Tibial artery (tissue), 4 donors: ENCODE data around the gene PITPNM2.

Experiments used
- DNase-seq, 2 donors: peaks; one replicate each; pipeline ENCODE4 v3.0.0-alpha.2; 2019
- H3K27ac ChIP-seq, 2 donors: fragments of 200-600 bp; sonication (generic) in 1 of 2; 1 replicate in 1 of 2; 2 replicates in 1 of 2; pipeline ENCODE4 v1.5.1; 2018 to 2019; ENCODE audit warnings: mild to moderate bottlenecking in 1 of 2
- H3K27me3 ChIP-seq, 2 donors: fragments of 200-600 bp; sonication (generic) in 1 of 2; one replicate each; pipeline versions ENCODE4 v1.5.1 to v1.6.0; 2016 to 2019
- H3K36me3 ChIP-seq, 3 donors: fragments of 200-600 bp; sonication (generic) in 2 of 3; one replicate each; pipeline ENCODE4 v1.5.1; 2016 to 2019; ENCODE audit warnings: mild to moderate bottlenecking in 2 of 3
- H3K4me1 ChIP-seq, 4 donors: fragments of 200-600 bp; sonication (generic) in 2 of 4; 1 replicate in 3 of 4; 2 replicates in 1 of 4; pipeline ENCODE4 v1.5.1; 2016 to 2019
- H3K4me3 ChIP-seq, 2 donors: fragments of 200-600 bp; sonication (generic) in 1 of 2; 1 replicate in 1 of 2; 2 replicates in 1 of 2; pipeline ENCODE4 v1.5.1; 2018 to 2019; ENCODE audit warnings: mild to moderate bottlenecking in 2 of 2
- H3K9me3 ChIP-seq, 3 donors: fragments of 200-600 bp; sonication (generic) in 1 of 3; one replicate each; pipeline ENCODE4 v1.5.1; 2016 to 2019
- intact Hi-C: fragments of 100-400 bp; cut with DNase I; formaldehyde crosslinking; loops from one replicate; pipeline ENCODE4 v1.15.0; 2023; ENCODE audit warnings: low total_unique reads
- TF ChIP-seq, protein P1 (sequence below), 2 experiments: fragments of 200-600 bp in 1 of 2; fragments of 450-650 bp in 1 of 2; IDR thresholded peaks; one replicate each; pipeline ENCODE4 v1.5.1; 2017 to 2019; ENCODE audit warnings: antibody characterized with exemption in 2 of 2, mild to moderate bottlenecking in 1 of 2, moderate library complexity in 1 of 2

The PITPNM2 gene

DNA sequence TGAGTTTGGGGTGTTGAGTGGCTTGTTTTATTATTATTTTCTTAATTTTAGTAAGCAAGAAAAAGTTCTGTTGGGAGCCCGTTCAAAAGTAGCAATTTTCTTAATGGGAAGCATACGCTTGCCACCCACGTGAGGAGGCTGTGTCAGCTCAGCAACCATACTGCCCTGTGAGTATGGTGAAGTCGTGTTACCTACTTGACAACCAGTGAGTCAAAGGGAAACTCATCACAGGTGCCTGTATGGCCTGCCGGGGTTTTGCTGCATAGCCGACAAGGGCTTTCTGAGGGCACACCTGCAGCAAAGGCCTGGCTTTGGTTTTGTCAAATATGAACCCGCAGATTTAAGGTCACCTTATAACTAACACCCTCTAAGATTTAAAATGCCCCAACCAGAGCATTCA, 31.1 kb downstream of the PITPNM2 start:
- Histone ChIP-seq H3K9me3 (no peaks in the 10 kb centered on the region), H3K27ac (no peak overlapping the region), H3K4me3 (no peak overlapping the region), H3K36me3 (no peaks in the 10 kb centered on the region), H3K27me3 (no peaks in the 10 kb centered on the region), H3K4me1 (peaks cover 11 to 21% (median 16%) of the 10 kb centered on the region in 4 donors)
- TF ChIP-seq, protein P1, sequence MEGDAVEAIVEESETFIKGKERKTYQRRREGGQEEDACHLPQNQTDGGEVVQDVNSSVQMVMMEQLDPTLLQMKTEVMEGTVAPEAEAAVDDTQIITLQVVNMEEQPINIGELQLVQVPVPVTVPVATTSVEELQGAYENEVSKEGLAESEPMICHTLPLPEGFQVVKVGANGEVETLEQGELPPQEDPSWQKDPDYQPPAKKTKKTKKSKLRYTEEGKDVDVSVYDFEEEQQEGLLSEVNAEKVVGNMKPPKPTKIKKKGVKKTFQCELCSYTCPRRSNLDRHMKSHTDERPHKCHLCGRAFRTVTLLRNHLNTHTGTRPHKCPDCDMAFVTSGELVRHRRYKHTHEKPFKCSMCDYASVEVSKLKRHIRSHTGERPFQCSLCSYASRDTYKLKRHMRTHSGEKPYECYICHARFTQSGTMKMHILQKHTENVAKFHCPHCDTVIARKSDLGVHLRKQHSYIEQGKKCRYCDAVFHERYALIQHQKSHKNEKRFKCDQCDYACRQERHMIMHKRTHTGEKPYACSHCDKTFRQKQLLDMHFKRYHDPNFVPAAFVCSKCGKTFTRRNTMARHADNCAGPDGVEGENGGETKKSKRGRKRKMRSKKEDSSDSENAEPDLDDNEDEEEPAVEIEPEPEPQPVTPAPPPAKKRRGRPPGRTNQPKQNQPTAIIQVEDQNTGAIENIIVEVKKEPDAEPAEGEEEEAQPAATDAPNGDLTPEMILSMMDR (IDR thresholded peaks at IDR 0.05): no peak
- DNase-seq: no peak
- intact Hi-C loops: no loop called here

DNA sequence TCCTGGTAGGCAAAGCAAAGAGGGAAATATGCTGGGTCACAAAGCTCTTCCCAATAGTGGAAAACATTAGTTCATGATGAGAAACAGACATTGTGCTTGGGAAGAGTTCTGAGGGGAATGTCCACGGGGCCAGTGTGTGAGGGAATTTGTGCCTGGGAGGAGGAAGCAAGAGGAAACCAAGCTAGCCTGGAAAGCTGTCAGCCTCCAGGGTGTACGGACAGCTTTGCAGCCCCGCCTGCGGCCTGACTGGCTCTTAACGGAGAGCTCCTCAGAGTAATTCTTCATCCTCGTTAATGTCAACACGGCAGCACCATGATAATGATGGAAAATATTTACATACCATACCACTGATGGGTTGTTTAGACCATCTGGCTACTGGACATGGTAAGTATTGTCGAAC, 32.4 kb downstream of the PITPNM2 start:
- Histone ChIP-seq H3K4me1 (peaks cover 12 to 33% (median 22%) of the 10 kb centered on the region in 4 donors), H3K27ac (no peak overlapping the region)

DNA sequence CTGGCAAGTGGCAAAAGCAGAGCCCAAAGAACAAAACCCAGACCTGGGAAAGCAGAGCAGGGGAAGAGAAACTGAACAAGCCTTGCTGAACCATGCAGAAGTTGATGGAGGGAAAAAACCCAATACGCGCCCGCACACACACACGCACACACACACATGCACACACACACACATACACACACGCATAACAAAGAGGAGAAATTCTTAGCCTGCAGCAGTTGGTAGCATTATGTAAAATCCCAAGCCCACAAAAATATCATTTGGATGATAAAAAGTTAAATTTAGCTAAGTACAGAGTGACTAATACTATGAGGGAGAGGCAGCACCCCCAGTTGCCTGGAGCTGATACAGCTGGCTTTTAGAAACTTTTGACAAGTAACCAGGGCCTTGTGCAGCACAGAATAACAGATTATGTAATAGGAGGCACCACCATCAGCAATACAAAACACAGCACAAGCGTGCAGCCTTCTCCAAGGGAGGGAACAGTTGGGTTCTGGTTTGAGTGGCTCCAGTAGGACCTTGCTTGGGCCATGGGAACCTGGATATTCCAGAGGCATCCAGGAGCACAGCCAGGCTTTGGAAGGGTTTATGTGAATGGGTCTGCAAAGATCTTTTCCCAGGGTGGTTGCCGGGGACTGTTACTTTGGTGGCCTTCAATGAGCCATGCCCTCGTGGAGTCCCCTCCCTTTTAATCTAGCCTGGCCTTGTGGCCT, 35.3 kb downstream of the PITPNM2 start:
- no peaks in the 10 kb centered on the region for H3K9me3 ChIP-seq
- peaks cover 12 to 47% (median 27%) of the 10 kb centered on the region in 4 donors for H3K4me1 ChIP-seq
- no peaks in the 10 kb centered on the region for H3K27me3 ChIP-seq
- DNase-seq: peak; percentile 83 to 89
- H3K4me3 ChIP-seq: no peak overlapping the region
- TF ChIP-seq, protein P1 (IDR thresholded peaks at IDR 0.05): no peak
- H3K36me3 ChIP-seq: no peaks in the 10 kb centered on the region
- peak overlapping the region; percentile 62 to 71 for H3K27ac ChIP-seq
- intact Hi-C loops: no loop called here

More for the DNA sequence above, 32.4 kb downstream of the PITPNM2 start:
- intact Hi-C loops: no loop called here
- no peak overlapping the region for H3K4me3 ChIP-seq
- H3K27me3 ChIP-seq: no peaks in the 10 kb centered on the region
- no peaks in the 10 kb centered on the region for H3K9me3 ChIP-seq
- TF ChIP-seq, protein P1 (IDR thresholded peaks at IDR 0.05): no peak
- no peak for DNase-seq
- no peaks in the 10 kb centered on the region for H3K36me3 ChIP-seq

DNA sequence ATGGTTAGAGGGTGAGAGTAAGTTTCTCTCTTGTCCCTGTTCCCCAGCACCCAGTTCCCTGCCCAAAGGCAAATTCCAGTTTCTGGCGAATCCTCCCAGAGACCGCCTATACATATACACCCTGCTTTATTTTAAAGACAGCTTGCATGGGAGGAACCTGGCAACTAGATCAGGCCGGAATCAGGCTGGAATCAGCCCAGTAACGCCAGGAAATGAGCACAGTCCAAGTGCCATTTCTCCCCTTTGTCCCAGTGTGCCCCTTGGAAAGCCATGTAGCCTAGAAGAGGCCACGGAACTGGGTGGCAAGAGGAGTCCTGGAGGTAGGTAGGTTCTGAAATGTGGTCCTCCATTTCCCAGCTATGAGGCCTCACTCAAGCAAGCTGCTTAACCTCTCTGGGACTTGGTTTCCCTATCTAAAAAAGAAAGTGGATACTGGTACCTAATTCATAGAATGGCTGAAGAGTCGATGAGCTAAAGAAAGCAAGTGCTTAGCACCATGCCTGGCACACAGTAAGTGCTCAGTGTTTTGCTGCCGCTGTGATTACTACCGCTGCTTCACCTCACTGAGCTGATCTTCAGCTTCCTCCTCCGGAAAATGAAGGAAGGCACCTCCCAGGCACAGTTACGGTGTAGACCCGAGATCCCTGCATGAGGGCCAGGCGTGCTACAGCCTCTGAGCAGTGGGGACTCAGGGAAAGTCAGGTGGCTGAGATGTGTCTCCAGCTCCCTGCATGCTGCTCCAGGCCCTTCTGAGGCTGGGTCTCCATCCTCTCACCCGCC, 36.4 kb downstream of the PITPNM2 start:
- intact Hi-C loops: no loop called here
- Histone ChIP-seq H3K4me1 (peaks cover 12 to 47% (median 27%) of the 10 kb centered on the region in 4 donors), H3K27ac (peak overlapping the region; percentile 62 to 71), H3K36me3 (no peaks in the 10 kb centered on the region), H3K4me3 (no peak overlapping the region), H3K9me3 (no peaks in the 10 kb centered on the region), H3K27me3 (no peaks in the 10 kb centered on the region)
- TF ChIP-seq, protein P1 (IDR thresholded peaks at IDR 0.05): no peak
- DNase-seq: no peak

DNA sequence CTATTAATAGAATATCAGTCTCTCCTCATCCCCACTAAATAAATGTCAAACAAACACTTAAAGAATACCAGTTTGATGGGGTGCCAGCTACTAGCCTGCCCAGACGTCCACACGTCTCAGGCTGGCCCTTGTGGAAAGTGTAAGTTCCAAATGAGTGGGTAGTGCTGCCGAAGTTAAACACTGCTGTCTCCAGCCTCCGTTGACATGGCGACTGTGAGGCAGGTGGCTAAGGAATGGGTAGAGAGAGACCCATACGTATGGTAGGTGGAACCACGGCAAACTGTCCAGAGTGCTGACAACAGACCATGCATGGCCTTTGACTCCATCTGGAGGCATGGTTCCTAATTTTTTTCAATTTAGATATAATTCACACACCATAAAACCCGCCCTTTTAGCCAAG, 37.9 kb downstream of the PITPNM2 start:
- H3K27me3 ChIP-seq: no peaks in the 10 kb centered on the region
- intact Hi-C loops: no loop called here
- peaks cover 0 to 13% (median 0%) of the 10 kb centered on the region in 3 donors for H3K36me3 ChIP-seq
- no peak overlapping the region for H3K27ac ChIP-seq
- H3K4me3 ChIP-seq: no peak overlapping the region
- no peaks in the 10 kb centered on the region for H3K9me3 ChIP-seq
- TF ChIP-seq, protein P1 (IDR thresholded peaks at IDR 0.05): no peak
- H3K4me1 ChIP-seq: peaks cover 12 to 47% (median 27%) of the 10 kb centered on the region in 4 donors
- no peak for DNase-seq
